ENCODE measurements around the gene MS4A3.
"Not testable (repeated sequence)": the region's sequence is repeated elsewhere in the genome, so short reads cannot be mapped to it uniquely, and the experiment has no call there.

The MS4A3 gene

DNA sequence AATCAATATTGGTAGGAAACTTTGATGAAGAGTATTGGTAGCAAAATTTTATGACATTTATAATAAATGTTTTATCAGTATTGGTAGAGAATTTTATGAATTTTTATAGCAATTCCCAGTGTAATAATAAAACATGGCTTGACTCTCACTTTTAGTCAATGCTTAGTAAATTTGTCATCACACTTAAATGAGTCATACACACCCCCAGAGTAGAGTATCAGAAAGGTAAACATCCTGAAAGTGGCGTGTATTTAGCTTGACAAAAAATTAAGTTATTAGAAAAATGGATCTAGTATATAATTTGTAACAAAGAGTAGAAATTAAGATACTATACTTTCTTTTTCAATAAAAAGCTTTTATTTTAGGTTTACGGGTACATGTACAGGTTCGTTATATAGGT, 2.6 kb downstream of the MS4A3 start:
- CTCF ChIA-PET = no interaction called here
- no peak for DNase-seq (ENCODE audit: extremely low spot score)
- TF ChIP-seq, protein P1, sequence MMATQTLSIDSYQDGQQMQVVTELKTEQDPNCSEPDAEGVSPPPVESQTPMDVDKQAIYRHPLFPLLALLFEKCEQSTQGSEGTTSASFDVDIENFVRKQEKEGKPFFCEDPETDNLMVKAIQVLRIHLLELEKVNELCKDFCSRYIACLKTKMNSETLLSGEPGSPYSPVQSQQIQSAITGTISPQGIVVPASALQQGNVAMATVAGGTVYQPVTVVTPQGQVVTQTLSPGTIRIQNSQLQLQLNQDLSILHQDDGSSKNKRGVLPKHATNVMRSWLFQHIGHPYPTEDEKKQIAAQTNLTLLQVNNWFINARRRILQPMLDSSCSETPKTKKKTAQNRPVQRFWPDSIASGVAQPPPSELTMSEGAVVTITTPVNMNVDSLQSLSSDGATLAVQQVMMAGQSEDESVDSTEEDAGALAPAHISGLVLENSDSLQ (IDR thresholded peaks at IDR 0.05) = no peak
- POLR2A ChIA-PET = no interaction called here

DNA sequence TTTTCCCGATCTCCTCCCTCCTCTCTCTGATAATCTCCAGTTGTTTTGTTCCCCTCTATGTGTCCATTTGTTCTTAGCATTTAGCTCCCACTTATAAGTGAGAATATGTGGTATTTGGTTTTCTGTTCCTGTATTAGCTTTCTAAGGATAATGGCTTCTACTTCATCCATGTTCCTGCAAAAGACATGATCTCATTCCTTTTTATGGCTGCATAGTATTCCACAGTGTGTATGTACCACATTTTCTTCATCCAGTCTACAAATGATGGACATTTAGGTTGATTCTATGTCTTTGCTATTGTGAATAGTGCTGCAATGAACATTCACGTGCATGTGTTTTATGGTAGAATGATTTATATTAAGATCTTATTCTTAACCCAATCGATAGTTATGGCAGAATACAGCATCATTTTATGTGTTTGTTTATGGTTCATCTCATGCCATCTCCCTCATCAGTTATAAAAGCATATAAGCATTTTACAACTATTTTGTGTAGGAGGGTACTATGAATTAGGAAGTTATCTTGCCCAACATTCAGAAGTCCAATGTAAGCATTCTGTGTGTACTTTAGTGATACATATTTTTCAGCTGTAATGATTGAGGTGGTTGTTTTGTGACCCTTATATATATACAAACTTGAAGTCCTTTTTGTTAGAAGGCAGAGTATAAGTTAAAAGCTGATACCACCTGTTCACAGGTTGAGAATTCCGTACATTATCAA, 3.2 kb downstream of the MS4A3 start:
- CTCF ChIA-PET = no interaction called here
- POLR2A ChIA-PET = no interaction called here
- no peak for DNase-seq (ENCODE audit: extremely low spot score)
- no peak for TF ChIP-seq FOXA1 (IDR thresholded peaks at IDR 0.05)
- TF ChIP-seq BHLHE40 (IDR thresholded peaks at IDR 0.05; ENCODE audit: borderline replicate concordance) = no peak
- TF ChIP-seq NFRKB (IDR thresholded peaks at IDR 0.05) = no peak
- no peak for TF ChIP-seq ELF4 (IDR thresholded peaks at IDR 0.05)
- no peak for TF ChIP-seq HDGF (IDR thresholded peaks at IDR 0.05; ENCODE audit: borderline replicate concordance)
- no peak for TF ChIP-seq ARNT (IDR thresholded peaks at IDR 0.05)
- TF ChIP-seq FOXM1 (IDR thresholded peaks at IDR 0.05; ENCODE audit: borderline replicate concordance) = no peak
- TF ChIP-seq CTBP1 (IDR thresholded peaks at IDR 0.05; ENCODE audit: borderline replicate concordance) = no peak
- no peak for TF ChIP-seq SUZ12 (IDR thresholded peaks at IDR 0.05)
- TF ChIP-seq TARDBP (IDR thresholded peaks at IDR 0.05) = no peak
- TF ChIP-seq, protein P1 (IDR thresholded peaks at IDR 0.05) = no peak
- TF ChIP-seq FOXK2 (IDR thresholded peaks at IDR 0.05) = no peak
- TF ChIP-seq L3MBTL2 (conservative IDR thresholded peaks at IDR 0.05) = no peak
- no peak for TF ChIP-seq SP1 (IDR thresholded peaks at IDR 0.05)
- no peak for TF ChIP-seq LEF1 (IDR thresholded peaks at IDR 0.05; ENCODE audit: borderline replicate concordance)

DNA sequence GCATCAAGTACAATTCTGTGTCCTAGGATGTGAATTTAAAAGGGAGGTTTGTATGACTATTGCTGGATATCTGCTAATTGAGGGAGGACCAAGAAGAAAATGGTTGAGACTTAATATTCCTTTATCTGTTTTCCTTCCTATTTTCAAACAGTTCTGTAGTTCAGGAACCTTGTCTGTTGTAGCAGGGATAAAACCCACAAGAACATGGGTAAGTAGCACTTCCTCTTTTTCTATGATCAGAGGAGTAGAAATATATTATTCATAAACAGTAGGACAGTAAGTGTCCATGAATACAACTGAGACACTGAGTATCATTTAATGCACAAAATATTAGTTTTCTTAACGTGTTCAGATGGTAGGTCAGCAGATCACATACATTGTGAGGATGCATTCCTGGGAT, 7.6 kb downstream of the MS4A3 start:
- ChIA-PET POLR2A (no interaction called here), CTCF (no interaction called here)
- DNase-seq (ENCODE audit: extremely low spot score) = no peak
- TF ChIP-seq LEF1 (IDR thresholded peaks at IDR 0.05; ENCODE audit: borderline replicate concordance) (no peak), FOXA1 (IDR thresholded peaks at IDR 0.05) (no peak), HDGF (IDR thresholded peaks at IDR 0.05; ENCODE audit: borderline replicate concordance) (no peak), FOXM1 (IDR thresholded peaks at IDR 0.05; ENCODE audit: borderline replicate concordance) (no peak), ARNT (IDR thresholded peaks at IDR 0.05) (no peak), SUZ12 (IDR thresholded peaks at IDR 0.05) (no peak), L3MBTL2 (conservative IDR thresholded peaks at IDR 0.05) (no peak), TARDBP (IDR thresholded peaks at IDR 0.05) (no peak), NFRKB (IDR thresholded peaks at IDR 0.05) (no peak), SP1 (IDR thresholded peaks at IDR 0.05) (no peak), ZNF384 (IDR thresholded peaks at IDR 0.05) (no peak), ELF4 (IDR thresholded peaks at IDR 0.05) (no peak), FOXK2 (IDR thresholded peaks at IDR 0.05) (no peak), CTBP1 (IDR thresholded peaks at IDR 0.05; ENCODE audit: borderline replicate concordance) (no peak), BHLHE40 (IDR thresholded peaks at IDR 0.05; ENCODE audit: borderline replicate concordance) (no peak)
- TF ChIP-seq, protein P1 (IDR thresholded peaks at IDR 0.05) = no peak

DNA sequence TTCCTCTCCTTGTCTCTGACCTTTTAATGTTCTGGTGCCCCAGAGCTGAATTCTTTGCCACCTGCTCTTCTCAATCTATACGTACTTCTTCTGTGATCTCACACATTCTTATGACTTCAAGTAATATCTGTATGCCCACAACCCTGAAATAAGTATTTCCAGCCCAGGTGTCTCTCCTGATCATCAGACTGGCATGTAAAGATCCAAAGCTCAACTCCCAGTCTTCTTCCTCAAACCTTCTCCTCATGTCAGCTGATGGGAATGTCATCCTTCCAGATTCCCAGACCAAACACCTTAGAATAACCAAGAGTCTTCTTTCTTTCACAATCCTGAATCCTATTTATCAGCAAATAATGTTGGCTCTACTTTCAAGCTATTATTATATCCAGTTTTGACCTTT, 9.3 kb downstream of the MS4A3 start:
- no peak for TF ChIP-seq ELF4 (IDR thresholded peaks at IDR 0.05)
- POLR2A ChIA-PET = no interaction called here
- DNase-seq (ENCODE audit: extremely low spot score) = no peak
- CTCF ChIA-PET = no interaction called here

DNA sequence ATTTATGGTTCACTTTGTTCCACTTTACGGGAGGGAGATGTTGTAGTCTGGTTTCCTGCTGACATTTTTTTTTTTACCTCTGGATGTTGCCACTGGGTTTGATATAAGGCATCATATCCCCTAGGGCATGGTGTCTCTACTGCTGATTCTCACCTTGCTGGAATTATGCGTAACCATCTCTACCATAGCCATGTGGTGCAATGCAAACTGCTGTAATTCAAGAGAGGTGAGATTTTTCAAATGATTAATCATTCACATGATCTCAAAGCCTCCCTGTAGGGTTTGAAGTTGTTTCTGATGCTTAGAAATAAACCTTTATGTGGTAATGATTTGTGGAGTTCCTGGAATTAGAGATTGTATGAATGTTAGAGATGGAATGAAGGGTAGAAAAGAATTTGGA, 13.0 kb downstream of the MS4A3 start:
- ChIA-PET POLR2A (no interaction called here), CTCF (no interaction called here)
- TF ChIP-seq HDGF (IDR thresholded peaks at IDR 0.05; ENCODE audit: borderline replicate concordance) (no peak), SP1 (IDR thresholded peaks at IDR 0.05) (no peak), BHLHE40 (IDR thresholded peaks at IDR 0.05; ENCODE audit: borderline replicate concordance) (no peak), FOXM1 (IDR thresholded peaks at IDR 0.05; ENCODE audit: borderline replicate concordance) (no peak), LEF1 (IDR thresholded peaks at IDR 0.05; ENCODE audit: borderline replicate concordance) (no peak), SUZ12 (IDR thresholded peaks at IDR 0.05) (no peak), L3MBTL2 (conservative IDR thresholded peaks at IDR 0.05) (no peak), ELF4 (IDR thresholded peaks at IDR 0.05) (no peak), NFRKB (IDR thresholded peaks at IDR 0.05) (no peak)
- TF ChIP-seq, protein P1 (IDR thresholded peaks at IDR 0.05) = no peak
- DNase-seq (ENCODE audit: extremely low spot score) = no peak

DNA sequence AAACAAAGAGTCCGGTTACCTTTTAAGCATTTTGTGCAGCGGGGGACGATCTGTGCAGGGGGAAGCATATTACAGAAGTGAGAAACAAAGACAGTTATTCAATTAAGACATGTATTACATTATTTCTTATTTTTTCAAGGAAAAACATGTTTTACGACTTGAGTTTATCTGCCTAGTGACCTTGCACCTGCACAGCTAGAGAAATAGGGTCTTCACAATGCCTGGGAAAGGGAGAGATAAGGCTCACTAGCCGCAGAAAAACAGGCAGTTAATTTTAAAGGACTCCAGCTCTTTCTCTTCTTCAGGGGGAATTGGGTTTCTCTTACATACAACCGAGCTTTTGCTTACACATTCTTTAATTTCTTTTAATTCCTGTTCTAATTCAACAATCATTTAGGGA, 15.2 kb downstream of the MS4A3 start:
- POLR2A ChIA-PET; DNase-seq (ENCODE audit: extremely low spot score); CTCF ChIA-PET: not testable (repeated sequence)

Data from HEK293T (cell line).